H9 (cell line): ENCODE data around the gene PTPN7. TPM values are rescaled to one million over a fixed set of nuclear protein-coding genes. Genes with fewer than 3 reads are reported as not detected.
A peak's percentile ranks its signal among the peaks of the same experiment; 100 is the strongest.

ENCODE experiments used
- DNase-seq: peaks from one replicate; pipeline ENCODE4 v3.0.0-alpha.2; 2017
- H2AFZ ChIP-seq: one replicate; pipeline ENCODE4 v1.6.1; 2013; ENCODE audit warnings: mild to moderate bottlenecking, low read length, control low read depth, moderate library complexity
- H2AK5ac ChIP-seq: 2 replicates; pipeline ENCODE4 v1.6.1; 2013; ENCODE audit warnings: low read length, control low read depth, mixed read lengths; ENCODE audit not compliant: insufficient read length
- H2BK120ac ChIP-seq: one replicate; pipeline ENCODE4 v1.6.1; 2013; ENCODE audit warnings: low read depth, mild to moderate bottlenecking, low read length, control low read depth, inconsistent platforms; ENCODE audit not compliant: poor library complexity, severe bottlenecking
- H2BK12ac ChIP-seq: 2 replicates; pipeline ENCODE4 v1.6.1; 2013; ENCODE audit warnings: low read length, control low read depth, mixed read lengths, low read depth; ENCODE audit not compliant: insufficient read length
- H2BK15ac ChIP-seq: 2 replicates; pipeline ENCODE4 v1.6.1; 2013; ENCODE audit warnings: low read depth, low read length, control low read depth
- H2BK20ac ChIP-seq: one replicate; pipeline ENCODE4 v1.6.1; 2013; ENCODE audit warnings: low read depth, mild to moderate bottlenecking, low read length, control low read depth, inconsistent platforms; ENCODE audit not compliant: poor library complexity, severe bottlenecking
- H2BK5ac ChIP-seq: 2 replicates; pipeline ENCODE4 v1.6.1; 2013; ENCODE audit warnings: low read length, control low read depth, mixed read lengths; ENCODE audit not compliant: insufficient read length
- H3K14ac ChIP-seq: 2 replicates; pipeline ENCODE4 v1.6.1; 2013; ENCODE audit warnings: low read length, control low read depth; ENCODE audit not compliant: insufficient read depth
- H3K18ac ChIP-seq: 2 replicates; pipeline ENCODE4 v1.6.1; 2013; ENCODE audit warnings: low read depth, mild to moderate bottlenecking, mixed read lengths, low read length, control low read depth; ENCODE audit not compliant: insufficient read length
- H3K23ac ChIP-seq: 2 replicates; pipeline ENCODE4 v1.6.1; 2013; ENCODE audit warnings: low read length, control low read depth, mixed read lengths, low read depth; ENCODE audit not compliant: insufficient read length
- H3K23me2 ChIP-seq: 2 replicates; pipeline ENCODE4 v1.6.1; 2013; ENCODE audit warnings: low read depth, mild to moderate bottlenecking, mixed read lengths, low read length, control low read depth; ENCODE audit not compliant: insufficient read length, poor library complexity, severe bottlenecking
- H3K27ac ChIP-seq: 2 replicates; pipeline ENCODE4 v1.5.1; 2013; ENCODE audit warnings: low read length, control low read depth, mixed read lengths, low read depth; ENCODE audit not compliant: insufficient read length
- H3K27me3 ChIP-seq: 2 replicates; pipeline ENCODE4 v1.6.1; 2013; ENCODE audit warnings: low read length, control low read depth, inconsistent platforms; ENCODE audit not compliant: insufficient read depth
- H3K4ac ChIP-seq: 2 replicates; pipeline ENCODE4 v1.6.1; 2013; ENCODE audit warnings: low read depth, mild to moderate bottlenecking, control low read depth, inconsistent platforms, low read length, moderate library complexity
- H3K4me1 ChIP-seq: 2 replicates; pipeline ENCODE4 v1.6.1; 2013; ENCODE audit warnings: low read length, control low read depth, inconsistent platforms; ENCODE audit not compliant: insufficient read depth
- H3K4me2 ChIP-seq: 2 replicates; pipeline ENCODE4 v1.6.1; 2013; ENCODE audit warnings: low read length, control low read depth, mixed read lengths; ENCODE audit not compliant: insufficient read length, insufficient read depth
- H3K56ac ChIP-seq: 2 replicates; pipeline ENCODE4 v1.6.1; 2013; ENCODE audit warnings: low read depth, mild to moderate bottlenecking, mixed read lengths, low read length, control low read depth; ENCODE audit not compliant: insufficient read length
- H3K79me1 ChIP-seq: 2 replicates; pipeline ENCODE4 v1.6.1; 2013; ENCODE audit warnings: low read depth, mild to moderate bottlenecking, moderate library complexity, low read length, control low read depth, inconsistent platforms; ENCODE audit not compliant: insufficient read depth, poor library complexity, severe bottlenecking
- H3K79me2 ChIP-seq: 2 replicates; pipeline ENCODE4 v1.6.1; 2013; ENCODE audit warnings: low read length, control low read depth, inconsistent platforms; ENCODE audit not compliant: insufficient read depth
- H3K9ac ChIP-seq: 2 replicates; pipeline ENCODE4 v1.6.1; 2013; ENCODE audit warnings: low read length, control low read depth, mixed read lengths; ENCODE audit not compliant: insufficient read length; ENCODE audit errors: extremely low read depth
- H3K9me3 ChIP-seq: one replicate; pipeline ENCODE4 v1.6.1; 2013; ENCODE audit warnings: low read depth, low read length, inconsistent platforms; ENCODE audit not compliant: control insufficient read depth
- H3T11ph ChIP-seq: one replicate; pipeline ENCODE4 v1.6.1; 2013; ENCODE audit warnings: mild to moderate bottlenecking, low read length, control low read depth, inconsistent platforms
- H4K20me1 ChIP-seq: one replicate; pipeline ENCODE4 v1.6.1; 2013; ENCODE audit not compliant: control insufficient read depth, insufficient read length, insufficient read depth
- H4K5ac ChIP-seq: 2 replicates; pipeline ENCODE4 v1.6.1; 2013; ENCODE audit warnings: low read depth, mild to moderate bottlenecking, mixed read lengths, low read length, control low read depth; ENCODE audit not compliant: insufficient read length
- H4K8ac ChIP-seq: replicated peaks from 2 replicates; pipeline ENCODE4 v1.6.1; 2013; ENCODE audit warnings: low read length, control low read depth, mixed read lengths, low read depth; ENCODE audit not compliant: insufficient read length
- H4K91ac ChIP-seq: 2 replicates; pipeline ENCODE4 v1.6.1; 2013; ENCODE audit warnings: low read depth, mild to moderate bottlenecking, moderate library complexity, mixed read lengths, low read length, control low read depth; ENCODE audit not compliant: insufficient read length
- H3K27ac Mint-ChIP-seq, 3 experiments: 2 replicates in 2 of 3; 3 replicates in 1 of 3; pipeline ENCODE4 v1.8.0; 2020 to 2021; ENCODE audit warnings: mixed read lengths in 3 of 3, mild to moderate bottlenecking in 1 of 3, moderate library complexity in 1 of 3
- H3K27me3 Mint-ChIP-seq: 2 replicates; pipeline ENCODE4 v1.8.0; 2021; ENCODE audit warnings: low read depth, mild to moderate bottlenecking, moderate library complexity, mixed read lengths
- H3K36me3 Mint-ChIP-seq, 3 experiments: 2 replicates in 2 of 3; 3 replicates in 1 of 3; pipeline ENCODE4 v1.8.0; 2020 to 2021; ENCODE audit warnings: low read depth in 3 of 3, mixed read lengths in 3 of 3; ENCODE audit not compliant: insufficient read depth in 1 of 3
- H3K4me1 Mint-ChIP-seq, 2 experiments: 2 replicates each; pipeline ENCODE4 v1.8.0; 2020; ENCODE audit warnings: mixed read lengths in 2 of 2
- H3K4me3 Mint-ChIP-seq, 2 experiments: 2 replicates in 1 of 2; 3 replicates in 1 of 2; pipeline ENCODE4 v1.8.0; 2020 to 2021; ENCODE audit warnings: mild to moderate bottlenecking in 2 of 2, mixed read lengths in 2 of 2, moderate library complexity in 1 of 2
- H3K9me3 Mint-ChIP-seq, 2 experiments: 2 replicates in 1 of 2; 3 replicates in 1 of 2; pipeline ENCODE4 v1.8.0; 2020; ENCODE audit warnings: mild to moderate bottlenecking in 2 of 2, mixed read lengths in 2 of 2, moderate library complexity in 1 of 2
- CTCF ChIP-seq: fragments of 200-600 bp; sonication (generic); conservative IDR thresholded peaks from 3 replicates; pipeline ENCODE4 v1.8.0; 2021; ENCODE audit warnings: antibody characterized with exemption, mild to moderate bottlenecking
- WGBS: extraction: QIAGEN DNeasy Blood & Tissue Kit; methylation state at CpG from one replicate; pipeline ENCODE4 v1.1.7; 2013; ENCODE audit warnings: missing lambda C conversion rate, low lambda C conversion rate, mixed read lengths; ENCODE audit not compliant: insufficient read length; ENCODE audit errors: extremely low coverage; 5-methylcytosine and 5-hydroxymethylcytosine counted together
- total RNA-seq: library from RNA; stranded (reverse); gene quantifications from 2 replicates; pipeline ENCODE4 v1.2.1, GENCODE V29; 2021

Gene PTPN7
- total RNA-seq, 1 experiment from 2014 or later = 0.72 TPM

DNA sequence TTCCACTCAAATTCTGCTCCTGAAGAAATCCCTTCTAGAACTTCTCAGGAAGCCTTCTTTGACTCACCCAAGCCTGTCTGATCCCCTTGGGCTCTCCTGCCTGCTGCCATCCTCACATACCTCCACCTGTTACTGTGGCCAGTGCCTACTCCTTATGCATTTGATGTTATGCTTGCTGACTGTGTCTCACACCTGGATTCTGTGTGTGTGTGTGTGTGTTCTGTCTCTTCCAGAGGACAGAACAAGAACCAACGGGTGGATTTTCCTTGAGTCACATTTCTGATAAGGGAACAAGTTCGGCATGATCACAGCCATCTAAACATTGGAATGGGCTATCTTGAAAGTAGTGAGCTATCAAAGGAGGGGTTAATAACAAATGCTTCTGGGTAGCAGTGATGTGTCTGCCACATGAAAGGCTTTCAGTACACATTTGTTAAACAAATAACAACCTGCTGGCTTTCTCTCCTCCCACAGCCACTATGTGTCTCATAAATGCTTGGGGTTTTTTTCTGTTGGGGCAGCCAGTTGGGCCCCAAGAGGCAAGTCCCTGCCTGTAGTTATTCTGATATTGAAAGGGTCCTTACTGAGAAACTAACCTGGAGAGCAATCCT lies 46.6 kb downstream of the PTPN7 start:
- Histone ChIP-seq H3K18ac (no peak overlapping the region), H3K23ac (no peak overlapping the region), H3K79me2 (no peaks in the 10 kb centered on the region), H2AK5ac (no peak overlapping the region), H3K14ac (no peak overlapping the region), H4K91ac (no peak overlapping the region), H3K27me3 (no peaks in the 10 kb centered on the region), H3K56ac (no peak overlapping the region), H2BK15ac (no peak overlapping the region), H4K5ac (no peak overlapping the region), H2AFZ (no peak overlapping the region), H3K23me2 (no peaks in the 10 kb centered on the region), H3K79me1 (no peaks in the 10 kb centered on the region), H3K4ac (no peak overlapping the region), H4K8ac (no peak overlapping the region), H2BK20ac (no peak overlapping the region), H3T11ph (no peak overlapping the region), H2BK120ac (no peak overlapping the region), H2BK5ac (no peak overlapping the region), H3K4me1 (no peaks in the 10 kb centered on the region), H2BK12ac (no peak overlapping the region), H3K9me3 (no peaks in the 10 kb centered on the region), H3K27ac (no peak overlapping the region), H3K4me2 (no peak overlapping the region), H4K20me1 (no peaks in the 10 kb centered on the region), H3K9ac (no peak overlapping the region)
- DNase-seq = no peak
- WGBS = no CpG with 5 or more reads among the region's 2 CpGs
- no peak for TF ChIP-seq CTCF
- Mint-ChIP-seq H3K9me3 (no peaks in the 10 kb centered on the region), H3K36me3 (no peaks in the 10 kb centered on the region), H3K27ac (peak overlapping the region in 1 of 3 experiments; percentile 2; a peak in 2 of 7 replicates), H3K4me1 (peaks cover 22 to 29% of the 10 kb centered on the region in 2 experiments), H3K27me3 (no peaks in the 10 kb centered on the region; the same call in 1 of the 2 replicates), H3K4me3 (no peak overlapping the region)
